HG03060 (cell line): Measurements from ENCODE around the gene KLHL25.

Experiments used
- ATAC-seq: cut with Tn5 transposase; IDR thresholded peaks from one replicate; pipeline ENCODE4 v1.9.1; 2021; ENCODE audit warnings: low read depth, moderate number of reproducible peaks; ENCODE audit not compliant: unreplicated experiment

The KLHL25 gene

GRCh38 chr15:85723960-85724945 lies 70.5 kb downstream of the KLHL25 start:
- ATAC-seq = no peak

GRCh38 chr15:85722374-85723152 lies 72.2 kb downstream of the KLHL25 start:
- no peak for ATAC-seq

GRCh38 chr15:85718981-85719380 lies 75.7 kb downstream of the KLHL25 start:
- ATAC-seq = no peak

GRCh38 chr15:85718271-85718971 lies 76.3 kb downstream of the KLHL25 start:
- peak; percentile 52 for ATAC-seq

- ATAC-seq = no peak
Observed at GRCh38 chr15:85717212-85717611, 77.5 kb downstream of the KLHL25 start.

- no peak for ATAC-seq
Observed at GRCh38 chr15:85716261-85716660, 78.5 kb downstream of the KLHL25 start.

- no peak for ATAC-seq
Observed at GRCh38 chr15:85711580-85712192, 83.0 kb downstream of the KLHL25 start.

- peak; percentile 52 for ATAC-seq
Observed at GRCh38 chr15:85710340-85710842, 84.3 kb downstream of the KLHL25 start.
